ENCODE measurements around the gene PHACTR2. TPM values are rescaled to one million over a fixed set of nuclear protein-coding genes. Genes with fewer than 3 reads are reported as not detected.

Gene PHACTR2
- total RNA-seq, 2 donors from 2014 or later, result 164 to 222 TPM

DNA sequence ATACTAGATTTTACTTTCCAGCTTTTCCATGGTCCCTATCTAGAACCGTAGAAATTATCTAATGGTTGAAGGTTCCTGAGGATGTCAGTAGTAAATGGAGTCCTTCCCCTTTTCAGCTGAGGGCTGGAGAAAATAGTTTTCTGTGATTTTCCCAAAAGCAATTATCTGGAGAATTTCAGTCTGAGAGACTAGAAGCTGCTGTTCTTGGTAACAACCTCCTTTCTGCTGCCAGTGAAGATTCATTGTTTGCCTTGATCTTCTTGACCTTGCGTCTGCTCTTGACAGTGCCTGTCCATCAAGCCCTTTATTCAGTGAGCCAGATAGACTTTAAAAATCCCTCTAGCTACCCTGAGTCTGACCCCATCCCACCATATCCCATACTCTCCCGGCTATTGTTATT, 73.1 kb downstream of the PHACTR2 start:
- H3K4me1 ChIP-seq (ENCODE audit: control insufficient read depth, insufficient read depth, low read length), result peaks cover 20% of the 10 kb centered on the region
- TF ChIP-seq, protein P1, sequence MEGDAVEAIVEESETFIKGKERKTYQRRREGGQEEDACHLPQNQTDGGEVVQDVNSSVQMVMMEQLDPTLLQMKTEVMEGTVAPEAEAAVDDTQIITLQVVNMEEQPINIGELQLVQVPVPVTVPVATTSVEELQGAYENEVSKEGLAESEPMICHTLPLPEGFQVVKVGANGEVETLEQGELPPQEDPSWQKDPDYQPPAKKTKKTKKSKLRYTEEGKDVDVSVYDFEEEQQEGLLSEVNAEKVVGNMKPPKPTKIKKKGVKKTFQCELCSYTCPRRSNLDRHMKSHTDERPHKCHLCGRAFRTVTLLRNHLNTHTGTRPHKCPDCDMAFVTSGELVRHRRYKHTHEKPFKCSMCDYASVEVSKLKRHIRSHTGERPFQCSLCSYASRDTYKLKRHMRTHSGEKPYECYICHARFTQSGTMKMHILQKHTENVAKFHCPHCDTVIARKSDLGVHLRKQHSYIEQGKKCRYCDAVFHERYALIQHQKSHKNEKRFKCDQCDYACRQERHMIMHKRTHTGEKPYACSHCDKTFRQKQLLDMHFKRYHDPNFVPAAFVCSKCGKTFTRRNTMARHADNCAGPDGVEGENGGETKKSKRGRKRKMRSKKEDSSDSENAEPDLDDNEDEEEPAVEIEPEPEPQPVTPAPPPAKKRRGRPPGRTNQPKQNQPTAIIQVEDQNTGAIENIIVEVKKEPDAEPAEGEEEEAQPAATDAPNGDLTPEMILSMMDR (conservative IDR thresholded peaks at IDR 0.05), result no peak
- Mint-ChIP-seq H3K36me3 (ENCODE audit: low read depth) (peaks cover 25% of the 10 kb centered on the region), H3K4me1 (peaks cover 51% of the 10 kb centered on the region), H3K4me3 (no peak overlapping the region), H3K9me3 (no peaks in the 10 kb centered on the region), H3K27me3 (ENCODE audit: insufficient read depth) (no peaks in the 10 kb centered on the region), H3K27ac (no peak overlapping the region)
- peaks cover 69% of the 10 kb centered on the region for H3K36me3 ChIP-seq (ENCODE audit: control insufficient read depth, insufficient read depth, low read length)
- no peak overlapping the region for H3K27ac ChIP-seq (ENCODE audit: low read depth, low read length)
- DNase-seq, result no peak
- H3K9me3 ChIP-seq (ENCODE audit: control insufficient read depth, low read length), result no peaks in the 10 kb centered on the region
- H3K4me3 ChIP-seq (ENCODE audit: low read length), result no peak overlapping the region
- H3K9ac ChIP-seq (ENCODE audit: extremely low read depth, low read length, poor library complexity, severe bottlenecking), result no peak overlapping the region
- no peaks in the 10 kb centered on the region for H3K27me3 ChIP-seq (ENCODE audit: control insufficient read depth, insufficient read depth, low read length, poor library complexity, severe bottlenecking)
- WGBS, 2 experiments (ENCODE audit: insufficient coverage in 1 of 2, insufficient read length in 1 of 2), result 61 to 86% methylated on average over 2 to 3 of the region's 3 CpGs

DNA sequence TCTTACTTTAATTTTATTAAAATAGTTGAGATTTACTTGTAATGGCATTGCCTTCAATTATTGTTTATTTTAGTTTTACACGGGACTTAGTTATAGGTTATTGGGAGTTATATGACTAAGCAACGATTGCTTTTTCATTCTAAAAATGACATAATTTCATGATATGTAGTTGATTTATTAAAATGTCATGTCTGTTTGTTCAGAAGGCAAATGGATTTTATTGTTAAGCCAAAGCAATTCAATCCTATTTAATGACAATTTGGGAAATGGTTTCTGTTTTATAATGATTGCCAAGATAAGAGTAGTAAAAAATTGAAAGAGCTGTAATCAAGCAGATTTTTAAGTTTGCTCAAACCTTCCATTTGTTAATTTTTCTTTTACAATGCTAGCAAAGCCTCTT, 74.7 kb downstream of the PHACTR2 start:
- Histone ChIP-seq H3K27ac (ENCODE audit: low read depth, low read length) (no peak overlapping the region), H3K4me3 (ENCODE audit: low read length) (no peak overlapping the region), H3K36me3 (ENCODE audit: control insufficient read depth, insufficient read depth, low read length) (peaks cover 78% of the 10 kb centered on the region), H3K9me3 (ENCODE audit: control insufficient read depth, low read length) (no peaks in the 10 kb centered on the region), H3K4me1 (ENCODE audit: control insufficient read depth, insufficient read depth, low read length) (peaks cover 16% of the 10 kb centered on the region), H3K27me3 (ENCODE audit: control insufficient read depth, insufficient read depth, low read length, poor library complexity, severe bottlenecking) (no peaks in the 10 kb centered on the region), H3K9ac (ENCODE audit: extremely low read depth, low read length, poor library complexity, severe bottlenecking) (no peak overlapping the region)
- no peak overlapping the region for H3K27ac Mint-ChIP-seq
- peaks cover 34% of the 10 kb centered on the region for H3K36me3 Mint-ChIP-seq (ENCODE audit: low read depth)
- WGBS, 2 experiments (ENCODE audit: insufficient coverage in 1 of 2, insufficient read length in 1 of 2), result 89 to 100% methylated on average over 2 of the region's 2 CpGs
- TF ChIP-seq, protein P1 (conservative IDR thresholded peaks at IDR 0.05), result no peak
- H3K9me3 Mint-ChIP-seq, result no peaks in the 10 kb centered on the region
- H3K4me3 Mint-ChIP-seq, result no peak overlapping the region
- peaks cover 36% of the 10 kb centered on the region for H3K4me1 Mint-ChIP-seq
- no peak for DNase-seq
- no peaks in the 10 kb centered on the region for H3K27me3 Mint-ChIP-seq (ENCODE audit: insufficient read depth)

DNA sequence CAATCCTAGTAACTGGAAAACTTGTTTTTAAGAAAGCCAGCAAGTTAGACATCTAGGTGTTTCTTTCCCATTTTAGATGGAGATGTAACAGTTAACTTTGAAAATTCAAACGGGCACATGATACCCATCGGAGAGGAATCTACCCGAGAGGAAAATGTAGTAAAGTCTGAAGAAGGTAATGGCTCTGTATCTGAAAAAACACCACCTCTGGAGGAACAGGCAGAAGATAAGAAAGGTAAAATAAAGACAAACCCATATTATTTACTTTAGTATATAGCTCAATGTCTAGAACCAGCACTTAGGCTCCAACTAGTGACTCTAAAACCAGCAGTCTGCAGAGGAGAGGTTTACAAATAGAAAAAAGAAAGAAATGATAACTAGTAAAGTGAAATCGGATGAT, 75.9 kb downstream of the PHACTR2 start:
- DNase-seq, result no peak
- 91 to 100% methylated on average over 1 to 4 of the region's 4 CpGs for WGBS, 2 experiments (ENCODE audit: insufficient coverage in 1 of 2, insufficient read length in 1 of 2)
- H3K4me1 ChIP-seq (ENCODE audit: control insufficient read depth, insufficient read depth, low read length), result peaks cover 8% of the 10 kb centered on the region
- H3K9ac ChIP-seq (ENCODE audit: extremely low read depth, low read length, poor library complexity, severe bottlenecking), result no peak overlapping the region
- H3K9me3 Mint-ChIP-seq, result no peaks in the 10 kb centered on the region
- H3K4me1 Mint-ChIP-seq, result peaks cover 27% of the 10 kb centered on the region
- peaks cover 81% of the 10 kb centered on the region for H3K36me3 ChIP-seq (ENCODE audit: control insufficient read depth, insufficient read depth, low read length)
- H3K27ac ChIP-seq (ENCODE audit: low read depth, low read length), result no peak overlapping the region
- no peaks in the 10 kb centered on the region for H3K9me3 ChIP-seq (ENCODE audit: control insufficient read depth, low read length)
- TF ChIP-seq, protein P1 (conservative IDR thresholded peaks at IDR 0.05), result no peak
- H3K27ac Mint-ChIP-seq, result peak overlapping the region; percentile 49
- peaks cover 42% of the 10 kb centered on the region for H3K36me3 Mint-ChIP-seq (ENCODE audit: low read depth)
- no peaks in the 10 kb centered on the region for H3K27me3 Mint-ChIP-seq (ENCODE audit: insufficient read depth)
- H3K4me3 ChIP-seq (ENCODE audit: low read length), result no peak overlapping the region
- H3K27me3 ChIP-seq (ENCODE audit: control insufficient read depth, insufficient read depth, low read length, poor library complexity, severe bottlenecking), result no peaks in the 10 kb centered on the region
- no peak overlapping the region for H3K4me3 Mint-ChIP-seq

Data from endodermal cell (in vitro differentiated cells).